Kidney epithelial cell (primary cell): Measurements from ENCODE around the gene RNF225. TPM values are rescaled to one million over a fixed set of nuclear protein-coding genes. Genes with fewer than 3 reads are reported as not detected.

ENCODE experiments used
- DNase-seq: peaks from one replicate; pipeline ENCODE4 v3.0.0-alpha.2; 2010; ENCODE audit warnings: low read depth
- H3K27me3 ChIP-seq: 2 replicates; pipeline ENCODE4 v1.6.0; 2011; ENCODE audit warnings: low read length; ENCODE audit not compliant: control insufficient read depth, insufficient read depth
- H3K36me3 ChIP-seq: 2 replicates; pipeline ENCODE4 v1.5.1; 2011; ENCODE audit warnings: low read length; ENCODE audit not compliant: control insufficient read depth, insufficient read depth
- H3K4me3 ChIP-seq: 2 replicates; pipeline ENCODE4 v1.5.1; 2011; ENCODE audit warnings: low read depth, mild to moderate bottlenecking, control low read depth, low read length
- total RNA-seq: library from RNA; depleted of rRNA; stranded (reverse); fragments of >200 nt; gene quantifications from 2 replicates; pipeline ENCODE4 v1.2.3, GENCODE V29; 2015
- TF ChIP-seq, protein P1 (sequence below): IDR thresholded peaks from 2 replicates; pipeline ENCODE4 v1.5.1; 2011; ENCODE audit warnings: mild to moderate bottlenecking, moderate library complexity, low read length, control low read depth, inconsistent platforms; ENCODE audit not compliant: insufficient read depth, poor library complexity, severe bottlenecking

RNF225 gene
- total RNA-seq, 1 donor from 2014 or later: not detected

DNA sequence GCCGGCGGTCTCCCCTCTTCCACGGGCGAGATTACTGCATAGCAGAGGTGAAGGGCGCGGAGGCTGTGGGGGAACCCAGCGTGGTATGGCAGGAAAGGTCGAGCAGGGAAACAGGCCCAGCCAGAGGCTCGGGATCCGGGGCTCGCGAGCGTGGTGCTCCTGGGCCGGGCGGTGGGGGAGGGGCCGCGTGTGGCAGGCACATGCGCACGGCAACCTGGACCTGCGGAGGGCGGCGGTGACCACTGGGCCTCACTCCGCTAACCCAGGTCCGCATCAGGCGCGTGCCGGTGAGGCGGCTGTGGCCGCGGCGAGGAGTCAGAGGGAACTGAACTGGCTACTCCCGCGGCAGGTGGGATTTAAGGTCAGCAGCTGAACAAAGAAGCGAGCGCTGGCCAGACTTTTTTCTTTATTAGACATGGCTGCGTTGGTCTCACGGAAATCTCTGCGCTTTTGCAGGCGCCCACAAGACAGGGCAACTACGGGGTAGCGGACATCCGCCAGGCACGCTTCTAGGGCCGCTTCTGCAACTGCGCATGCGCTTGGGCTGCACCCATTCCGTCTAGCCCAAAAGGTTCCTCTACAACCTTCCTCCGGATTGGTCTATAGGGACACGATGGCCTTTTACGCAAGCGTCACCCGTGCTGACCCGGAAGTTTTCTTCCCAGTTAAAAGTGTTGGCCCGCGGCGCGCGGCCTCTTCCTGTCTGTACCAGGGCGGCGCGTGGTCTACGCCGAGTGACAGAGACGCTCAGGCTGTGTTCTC lies 8.7 kb upstream of the RNF225 start, which contains the start of gene RPS5:
RPS5 (plus strand) TSS at position 694 of the 762 bp plus-strand sequence. CDS start 869 bp downstream, outside the sequence.
- Histone ChIP-seq H3K36me3 (no peaks in the 10 kb centered on the region), H3K4me3 (peak within 1 kb of the TSS; percentile 51), H3K27me3 (no peaks in the 10 kb centered on the region)
- TF ChIP-seq, protein P1, sequence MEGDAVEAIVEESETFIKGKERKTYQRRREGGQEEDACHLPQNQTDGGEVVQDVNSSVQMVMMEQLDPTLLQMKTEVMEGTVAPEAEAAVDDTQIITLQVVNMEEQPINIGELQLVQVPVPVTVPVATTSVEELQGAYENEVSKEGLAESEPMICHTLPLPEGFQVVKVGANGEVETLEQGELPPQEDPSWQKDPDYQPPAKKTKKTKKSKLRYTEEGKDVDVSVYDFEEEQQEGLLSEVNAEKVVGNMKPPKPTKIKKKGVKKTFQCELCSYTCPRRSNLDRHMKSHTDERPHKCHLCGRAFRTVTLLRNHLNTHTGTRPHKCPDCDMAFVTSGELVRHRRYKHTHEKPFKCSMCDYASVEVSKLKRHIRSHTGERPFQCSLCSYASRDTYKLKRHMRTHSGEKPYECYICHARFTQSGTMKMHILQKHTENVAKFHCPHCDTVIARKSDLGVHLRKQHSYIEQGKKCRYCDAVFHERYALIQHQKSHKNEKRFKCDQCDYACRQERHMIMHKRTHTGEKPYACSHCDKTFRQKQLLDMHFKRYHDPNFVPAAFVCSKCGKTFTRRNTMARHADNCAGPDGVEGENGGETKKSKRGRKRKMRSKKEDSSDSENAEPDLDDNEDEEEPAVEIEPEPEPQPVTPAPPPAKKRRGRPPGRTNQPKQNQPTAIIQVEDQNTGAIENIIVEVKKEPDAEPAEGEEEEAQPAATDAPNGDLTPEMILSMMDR: no peak
- DNase-seq: peak; percentile 96

DNA sequence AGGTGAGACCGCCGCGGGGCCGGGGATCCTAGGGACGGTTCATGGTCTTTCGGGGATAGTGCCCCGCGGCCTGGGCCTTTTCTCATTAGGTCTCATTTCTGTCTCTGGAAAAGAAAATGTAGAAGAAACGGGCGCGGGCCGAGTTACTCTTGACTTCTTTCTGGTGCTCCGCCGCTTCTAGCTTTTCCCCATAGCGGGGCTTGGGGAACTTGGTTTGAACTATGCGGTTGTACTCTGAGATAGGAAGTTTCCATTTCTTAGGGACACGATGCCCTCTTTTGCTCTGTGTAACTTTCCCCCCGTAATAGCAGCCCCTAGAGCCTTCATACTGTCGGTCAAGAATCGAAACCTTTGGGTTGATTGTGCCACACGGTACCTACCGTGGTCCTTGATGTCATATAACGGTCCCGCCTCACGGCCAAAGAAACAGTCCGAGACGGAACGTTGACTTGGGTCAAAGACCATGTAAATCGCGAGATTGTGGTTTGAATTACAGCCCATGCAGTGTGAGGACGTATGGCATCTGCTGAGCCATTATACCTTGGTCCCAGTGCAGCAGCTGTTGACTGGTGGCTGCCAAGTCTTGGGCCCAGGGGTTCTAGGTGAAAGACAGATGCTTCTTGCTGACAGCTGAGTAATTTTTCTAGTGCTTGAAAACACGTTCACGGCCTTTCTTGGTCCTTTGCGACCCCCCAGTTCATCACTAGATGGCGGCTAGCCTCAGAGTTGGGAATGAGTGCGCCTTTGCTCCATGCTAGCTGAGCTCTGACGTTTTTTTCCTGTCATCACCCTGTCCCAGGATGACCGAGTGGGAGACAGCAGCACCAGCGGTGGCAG lies 7.9 kb upstream of the RNF225 start:
- Histone ChIP-seq H3K27me3 (no peaks in the 10 kb centered on the region), H3K4me3 (peak overlapping the region; percentile 51), H3K36me3 (no peaks in the 10 kb centered on the region)
- no peak for DNase-seq
- TF ChIP-seq, protein P1: peak; percentile 5

DNA sequence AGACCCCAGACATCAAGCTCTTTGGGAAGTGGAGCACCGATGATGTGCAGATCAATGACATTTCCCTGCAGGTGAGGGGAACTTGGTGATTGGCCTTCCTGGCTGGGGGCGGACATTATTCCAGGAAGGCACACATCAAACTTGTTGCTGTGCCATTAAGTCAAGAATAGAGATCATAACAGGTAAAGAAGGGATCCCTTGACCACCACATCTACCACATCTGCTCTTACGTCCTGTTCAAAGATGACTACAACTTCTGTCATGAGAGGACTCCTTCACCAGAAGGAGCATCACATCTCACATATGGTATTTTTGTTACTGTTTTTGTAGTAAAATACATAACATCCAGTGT lies 7.3 kb upstream of the RNF225 start:
- TF ChIP-seq, protein P1: no peak
- DNase-seq: no peak
- Histone ChIP-seq H3K4me3 (peak overlapping the region; percentile 51), H3K27me3 (no peaks in the 10 kb centered on the region), H3K36me3 (peaks cover 5% of the 10 kb centered on the region)

DNA sequence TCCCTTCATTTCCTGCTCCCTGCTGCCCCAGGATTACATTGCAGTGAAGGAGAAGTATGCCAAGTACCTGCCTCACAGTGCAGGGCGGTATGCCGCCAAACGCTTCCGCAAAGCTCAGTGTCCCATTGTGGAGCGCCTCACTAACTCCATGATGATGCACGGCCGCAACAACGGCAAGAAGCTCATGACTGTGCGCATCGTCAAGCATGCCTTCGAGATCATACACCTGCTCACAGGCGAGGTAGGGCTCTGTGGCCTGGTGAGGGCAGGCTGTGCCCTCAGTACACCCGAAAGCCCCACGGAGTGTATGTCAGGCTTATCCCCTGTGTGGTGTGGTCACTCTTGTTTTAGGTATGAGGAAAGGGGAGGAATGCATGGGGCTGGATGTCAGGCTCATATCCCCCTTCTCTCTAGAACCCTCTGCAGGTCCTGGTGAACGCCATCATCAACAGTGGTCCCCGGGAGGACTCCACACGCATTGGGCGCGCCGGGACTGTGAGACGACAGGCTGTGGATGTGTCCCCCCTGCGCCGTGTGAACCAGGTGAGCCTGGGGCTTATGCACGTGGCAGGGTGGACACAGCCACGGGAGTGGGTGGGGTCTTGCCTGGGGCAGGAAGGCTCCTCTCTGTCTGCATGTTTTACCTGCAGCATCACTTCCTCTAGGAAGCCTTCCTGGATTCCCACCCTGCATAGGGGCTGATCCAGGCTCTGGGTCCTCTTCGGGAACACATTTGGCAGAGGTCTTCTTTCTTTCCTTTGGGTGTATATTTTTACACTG lies 2.3 kb upstream of the RNF225 start:
- TF ChIP-seq, protein P1: no peak
- no peak overlapping the region for H3K4me3 ChIP-seq
- no peak for DNase-seq
- H3K36me3 ChIP-seq: peaks cover 10% of the 10 kb centered on the region
- H3K27me3 ChIP-seq: peaks cover 22% of the 10 kb centered on the region

DNA sequence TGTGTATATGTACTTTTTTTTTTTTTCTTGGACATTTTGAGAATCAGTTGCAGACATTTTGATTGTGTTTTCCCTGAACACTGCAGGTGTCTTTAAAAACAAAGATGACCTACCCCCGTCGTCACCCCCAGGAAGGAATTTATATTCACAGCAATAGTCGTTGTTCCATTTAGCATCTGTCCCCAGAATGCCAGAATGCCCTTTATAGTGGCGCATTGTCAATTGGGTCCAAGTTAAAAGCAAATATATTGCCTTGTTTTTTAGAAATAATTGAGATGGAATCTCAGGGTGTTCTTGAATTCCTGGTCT lies 1.8 kb upstream of the RNF225 start:
- DNase-seq: no peak
- Histone ChIP-seq H3K36me3 (peaks cover 10% of the 10 kb centered on the region), H3K4me3 (no peak overlapping the region), H3K27me3 (peaks cover 22% of the 10 kb centered on the region)
- TF ChIP-seq, protein P1: no peak
